Measurements from ENCODE around the gene UBE3A.

The UBE3A gene

GRCh38 chr15:25407950-25408349 is 30.9 kb downstream of the UBE3A start:
- intact Hi-C loops (cut with DNase I): no loop called here
- DNase-seq: peak in 1 of 10 donors; percentile 56

DNA sequence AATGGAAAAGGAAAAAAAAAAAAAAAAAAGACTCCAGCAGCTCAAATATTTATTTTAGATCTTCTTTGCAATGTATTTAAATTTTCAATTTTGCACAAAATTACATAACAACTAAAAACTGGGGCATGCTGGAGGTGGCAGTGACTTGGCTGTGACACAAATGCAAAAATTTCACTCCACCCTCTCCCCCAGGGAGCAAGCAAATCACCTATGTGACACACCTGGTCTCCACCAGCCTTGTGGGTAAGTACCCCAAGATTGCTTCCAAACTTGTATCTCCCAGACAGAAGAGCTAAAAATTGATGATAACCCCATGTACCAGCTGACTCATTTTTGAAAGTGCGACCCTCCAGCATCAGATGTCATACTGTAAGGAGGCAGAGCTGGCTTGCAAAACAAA is 32.0 kb downstream of the UBE3A start:
- DNase-seq: no peak
- intact Hi-C loops (cut with DNase I): no loop called here

DNA sequence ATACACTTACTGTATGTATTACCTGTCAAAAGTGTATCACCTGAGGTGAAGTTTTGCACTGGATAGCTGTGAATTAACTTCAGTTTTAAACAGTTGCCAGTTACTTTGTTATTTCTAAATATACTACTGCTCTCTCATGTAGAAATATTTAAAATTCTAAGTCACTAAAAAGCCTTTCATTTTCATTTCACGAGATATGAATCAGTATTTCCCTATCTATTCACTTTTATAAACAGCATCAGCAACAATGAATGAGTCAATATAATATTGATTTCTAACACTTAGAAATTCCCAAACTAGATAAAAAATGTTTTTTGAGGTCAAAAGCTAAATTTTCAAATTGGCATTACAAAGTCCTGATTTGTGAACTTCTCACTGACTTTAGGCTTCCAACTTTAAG is 32.6 kb downstream of the UBE3A start:
- DNase-seq: no peak
- intact Hi-C loops (cut with DNase I): no loop called here

GRCh38 chr15:25403771-25404170 is 35.1 kb downstream of the UBE3A start:
- intact Hi-C loops (cut with DNase I): no loop called here
- DNase-seq: no peak

GRCh38 chr15:25402342-25402741 is 36.5 kb downstream of the UBE3A start:
- DNase-seq: peak in 2 of 10 donors; percentile 36 to 56
- intact Hi-C loops (cut with DNase I): no loop called here

DNA sequence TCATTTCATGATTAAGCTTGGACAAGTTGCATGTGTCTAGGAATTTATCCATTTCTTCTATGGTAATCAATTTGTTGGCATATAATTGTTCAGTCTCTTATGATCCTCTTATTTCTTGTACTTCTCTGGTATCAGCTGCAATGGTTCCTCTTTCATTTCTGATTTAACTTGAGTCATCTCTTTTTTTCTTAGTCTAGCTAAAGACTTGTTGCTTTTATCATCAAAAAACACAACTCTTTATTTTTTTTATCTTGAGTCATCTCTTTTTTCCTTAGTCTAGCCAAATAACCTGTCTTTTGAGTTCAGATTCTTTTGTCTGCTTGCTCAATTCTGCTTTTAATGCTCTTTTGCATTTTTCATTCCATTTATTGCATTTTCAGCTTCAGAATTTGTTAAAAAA is 37.3 kb downstream of the UBE3A start:
- DNase-seq: no peak
- intact Hi-C loops (cut with DNase I): no loop called here

DNA sequence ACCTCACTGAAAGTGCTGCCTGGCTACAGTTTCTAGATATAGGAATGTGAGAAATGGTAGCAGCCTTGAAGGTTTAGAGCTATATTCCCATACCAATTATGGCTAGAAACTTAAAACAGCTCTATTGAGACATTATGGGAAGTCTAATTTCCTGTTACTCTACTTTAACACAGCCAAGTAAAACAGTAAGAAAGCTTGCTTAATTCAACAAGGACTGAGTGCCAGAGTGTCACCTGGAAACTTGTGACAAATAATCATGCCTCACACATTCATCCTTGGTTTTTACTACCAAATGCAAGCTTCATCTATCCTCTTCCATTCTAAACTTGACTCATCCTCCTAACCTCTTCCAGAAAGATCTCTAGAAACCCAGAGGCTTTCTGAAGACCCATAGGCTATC is 41.7 kb downstream of the UBE3A start:
- intact Hi-C loops (cut with DNase I): no loop called here
- DNase-seq: no peak

DNA sequence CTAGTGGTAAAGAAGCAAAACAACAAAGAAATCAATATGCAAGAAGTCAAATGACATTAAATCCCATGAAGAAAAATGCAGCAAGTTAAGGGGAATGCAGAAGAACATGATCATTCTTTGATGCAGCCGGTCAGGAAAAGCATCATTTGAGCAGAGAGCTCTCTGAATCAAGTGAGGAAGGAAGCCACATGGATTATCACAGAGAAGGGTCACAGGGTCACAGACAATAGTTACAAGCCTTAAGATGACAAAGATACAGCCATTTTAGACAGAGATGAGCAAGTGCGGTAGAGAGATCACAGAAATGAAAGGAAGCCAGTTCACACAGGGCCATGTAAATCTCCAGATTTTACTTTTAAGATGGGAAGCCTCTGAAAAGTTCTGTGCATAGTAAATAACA is 43.9 kb downstream of the UBE3A start:
- intact Hi-C loops (cut with DNase I): no loop called here
- DNase-seq: no peak

DNA sequence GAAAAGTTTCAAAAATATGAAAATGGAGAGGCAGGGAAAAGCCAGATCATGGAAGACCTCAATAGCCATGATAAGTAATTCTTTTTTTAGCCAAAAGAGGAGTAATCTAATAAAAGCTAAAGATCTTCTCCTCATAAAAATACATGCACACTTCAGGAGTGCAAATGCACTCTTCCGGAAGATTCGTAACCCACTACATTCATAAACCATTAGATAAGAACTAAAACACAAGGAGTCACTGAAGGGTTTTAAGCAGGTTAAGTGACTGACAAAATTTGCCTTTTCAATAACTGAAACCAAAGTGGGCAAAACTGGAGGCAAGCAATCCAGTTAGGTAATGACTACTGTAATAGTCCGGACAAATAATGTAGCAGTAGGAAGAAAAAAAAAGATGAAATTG is 46.0 kb downstream of the UBE3A start:
- intact Hi-C loops (cut with DNase I): no loop called here
- DNase-seq: no peak

GRCh38 chr15:25391971-25392721 is 46.7 kb downstream of the UBE3A start:
- intact Hi-C loops (cut with DNase I): no loop called here
- DNase-seq: no peak

DNA sequence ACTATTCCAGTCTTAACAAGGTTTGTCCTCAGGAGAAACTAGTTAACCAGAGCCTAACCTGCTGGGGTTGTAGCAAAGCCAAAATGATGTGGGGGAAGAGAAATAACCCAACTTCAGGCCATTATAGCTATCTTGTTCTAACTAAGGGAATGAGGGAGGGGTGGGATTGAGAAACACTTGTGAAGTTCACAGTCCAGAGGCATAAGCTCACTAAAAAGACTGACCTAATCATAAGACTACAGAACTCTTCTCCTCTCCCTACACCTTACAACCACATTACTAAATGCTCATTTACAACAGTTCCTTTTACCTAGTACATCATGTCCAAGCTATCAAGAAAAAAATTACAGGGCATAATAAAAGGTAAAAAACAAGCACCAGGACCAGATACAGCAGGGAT is 52.8 kb downstream of the UBE3A start:
- no peak for DNase-seq
- intact Hi-C loops (cut with DNase I): no loop called here

- DNase-seq: no peak
- intact Hi-C loops (cut with DNase I): no loop called here
Observed at GRCh38 chr15:25381579-25381978, 57.2 kb downstream of the UBE3A start.

DNA sequence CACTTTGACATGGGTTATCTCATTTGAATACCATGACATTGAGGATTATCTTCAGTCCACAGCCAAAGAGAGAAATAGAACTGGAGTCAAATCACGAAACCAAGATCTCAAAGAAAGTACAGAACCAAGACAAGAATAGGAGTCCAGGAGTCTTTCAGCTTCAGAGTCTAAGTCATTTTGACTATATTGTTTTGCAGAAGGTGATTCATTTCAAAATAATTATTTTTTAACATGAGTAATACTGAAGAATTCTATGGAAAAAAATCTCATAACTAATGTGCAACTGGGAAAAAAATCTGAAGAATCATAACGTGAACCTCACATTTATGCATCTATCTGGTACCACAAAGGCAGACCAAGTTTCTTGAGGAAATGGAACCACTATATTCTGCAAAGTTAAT is 60.3 kb downstream of the UBE3A start:
- intact Hi-C loops (cut with DNase I): no loop called here
- DNase-seq: no peak

DNA sequence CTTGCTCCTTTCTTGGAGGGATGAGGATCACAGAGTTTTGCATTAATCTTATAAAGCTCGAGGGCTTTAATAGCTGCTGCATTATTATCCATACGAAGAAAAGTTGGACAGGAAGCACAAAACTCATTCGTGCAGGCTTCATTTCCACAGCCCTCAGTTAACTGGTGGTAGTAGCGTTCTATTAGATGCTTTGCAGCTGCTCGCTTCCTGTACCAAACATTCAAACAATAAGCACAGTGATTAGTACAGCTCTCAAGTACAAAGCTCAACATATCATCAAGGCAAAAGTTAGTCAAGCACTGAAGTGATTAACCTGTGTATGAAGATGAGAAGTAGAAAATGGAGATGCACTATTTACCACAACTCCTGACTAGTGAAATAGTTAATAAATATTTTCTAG is 63.3 kb downstream of the UBE3A start:
- intact Hi-C loops (cut with DNase I): no loop called here
- no peak for DNase-seq

DNA sequence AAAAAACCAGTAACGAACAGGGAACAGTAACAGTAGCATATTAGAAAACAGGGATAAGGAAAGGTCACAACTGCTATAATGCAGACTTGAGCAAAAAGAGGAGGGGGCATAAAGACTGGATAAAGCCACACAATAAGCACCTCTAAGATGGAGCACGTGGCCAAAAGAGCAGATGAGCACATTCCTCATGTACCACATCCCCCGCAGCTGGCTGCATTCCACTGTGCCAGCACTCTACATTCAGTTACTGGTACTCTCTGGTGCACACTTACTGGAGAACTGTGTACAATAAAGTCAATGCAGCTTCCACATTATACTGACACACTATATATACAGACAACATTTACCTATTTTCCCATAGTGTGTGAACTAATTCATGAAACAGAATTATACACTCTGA is 64.7 kb downstream of the UBE3A start:
- DNase-seq: peak in 3 of 10 donors; percentile 24 to 79 (median 63)
- intact Hi-C loops (cut with DNase I): no loop called here

GRCh38 chr15:25372298-25372697 is 66.5 kb downstream of the UBE3A start:
- DNase-seq: no peak
- intact Hi-C loops (cut with DNase I): no loop called here

DNA sequence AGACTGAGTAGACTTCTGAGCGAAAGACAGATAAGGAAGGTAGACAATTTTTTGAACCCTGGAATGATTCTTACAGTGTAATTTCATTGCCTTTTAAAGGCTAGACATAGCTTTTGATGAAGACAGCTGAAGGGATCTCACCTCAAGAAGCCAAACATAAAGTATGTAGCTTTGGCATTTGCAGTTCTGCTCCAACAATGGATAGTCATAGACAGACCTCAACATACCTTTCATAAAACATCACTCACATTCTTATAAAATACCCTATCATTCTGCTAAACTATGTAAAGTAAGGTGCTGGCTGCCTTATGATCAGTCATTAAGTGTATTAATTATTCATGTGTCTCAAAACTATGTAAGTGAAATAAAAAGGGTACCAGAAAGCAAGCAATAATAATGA is 70.0 kb downstream of the UBE3A start:
- intact Hi-C loops (cut with DNase I): no loop called here
- no peak for DNase-seq

DNA sequence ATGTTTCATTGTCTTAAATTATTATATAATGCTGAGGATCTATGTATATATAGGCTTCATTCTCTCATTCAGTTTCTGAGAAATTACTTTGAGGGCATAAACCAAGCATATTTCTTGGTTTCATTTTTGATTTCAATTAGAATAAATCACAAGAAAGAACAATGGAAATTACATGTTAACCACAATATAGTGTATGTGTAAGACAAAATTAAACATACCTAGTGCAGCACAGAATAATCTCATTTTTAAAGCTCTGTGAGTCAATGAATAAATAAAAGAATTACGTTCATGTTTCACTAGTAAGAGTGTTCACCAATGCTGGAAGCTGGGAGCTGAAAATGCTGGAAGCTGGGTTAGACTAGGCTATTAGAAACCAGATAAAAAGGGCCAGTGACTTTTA is 72.8 kb downstream of the UBE3A start:
- DNase-seq: no peak
- intact Hi-C loops (cut with DNase I): no loop called here

DNA sequence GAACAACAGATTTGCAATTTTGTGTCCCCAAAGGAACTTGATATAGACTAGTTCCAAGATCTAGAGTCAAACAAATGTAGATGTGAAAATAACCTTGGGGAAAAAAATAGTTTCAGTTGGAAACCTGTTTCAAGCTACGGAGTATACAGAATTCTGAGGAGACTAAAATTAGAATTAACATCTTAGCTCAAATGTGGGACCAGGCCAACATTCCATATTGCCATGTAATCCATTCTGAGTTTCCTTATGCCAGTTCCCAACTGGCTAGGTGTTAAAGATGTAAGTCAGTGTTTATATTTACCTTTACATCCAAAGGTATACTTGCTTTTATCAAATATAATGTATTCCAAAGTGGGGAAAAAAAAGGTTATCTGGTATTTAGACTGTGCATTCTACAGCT is 76.3 kb downstream of the UBE3A start:
- DNase-seq: no peak

GRCh38 chr15:25347707-25348106 is 91.1 kb downstream of the UBE3A start:
- no peak for DNase-seq
- intact Hi-C loops (cut with DNase I): no loop called here

More for the DNA sequence above, 76.3 kb downstream of the UBE3A start:
- intact Hi-C loops (cut with DNase I): no loop called here

DNA sequence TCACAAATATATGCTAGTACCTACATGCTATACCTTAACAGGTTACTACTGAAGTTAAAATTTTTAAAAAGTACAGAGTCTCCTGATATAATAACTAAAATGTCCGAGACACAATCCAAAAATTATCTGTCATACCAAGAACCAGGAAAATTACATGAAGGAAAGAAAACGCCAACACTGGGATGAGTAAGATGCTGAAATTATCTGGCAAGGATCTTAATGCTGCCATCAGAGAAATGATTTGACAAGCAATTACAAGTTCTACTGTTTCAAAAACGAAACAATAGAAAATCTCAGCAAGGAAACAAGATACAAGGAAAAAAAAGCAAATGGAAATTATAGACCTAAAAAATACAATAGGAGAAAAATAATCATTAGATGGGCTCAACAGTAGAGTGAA is 92.5 kb downstream of the UBE3A start:
- intact Hi-C loops (cut with DNase I): no loop called here

GRCh38 chr15:25345943-25346342 is 92.9 kb downstream of the UBE3A start:
- intact Hi-C loops (cut with DNase I): no loop called here
- DNase-seq: peak; percentile 16 to 92 (median 69)

More for the DNA sequence above, 92.5 kb downstream of the UBE3A start:
- no peak for DNase-seq

GRCh38 chr15:25342629-25343028 is 96.2 kb downstream of the UBE3A start:
- intact Hi-C loops (cut with DNase I): no loop called here
- no peak for DNase-seq

Data from posterior cingulate gyrus (tissue), 11 donors.